ENCODE measurements around the gene ADNP. TPM values are rescaled to one million over a fixed set of nuclear protein-coding genes. Genes with fewer than 3 reads are reported as not detected.

ADNP gene
- total RNA-seq, 1 donor from 2014 or later: 139 TPM

GRCh38 chr20:50868509-50869495 lies 62.4 kb downstream of the ADNP start:
- Mint-ChIP-seq H3K4me3 (ENCODE audit: unreplicated experiment) (no peak overlapping the region), H3K9me3 (ENCODE audit: unreplicated experiment) (peaks cover 18% of the 10 kb centered on the region), H3K4me1 (ENCODE audit: low read depth, unreplicated experiment) (peaks cover 25% of the 10 kb centered on the region), H3K36me3 (ENCODE audit: unreplicated experiment) (no peaks in the 10 kb centered on the region), H3K27me3 (ENCODE audit: unreplicated experiment) (peaks cover 14% of the 10 kb centered on the region), H3K27ac (ENCODE audit: unreplicated experiment) (no peak overlapping the region)
- TF ChIP-seq CTCF (IDR thresholded peaks at IDR 0.05; ENCODE audit: partially characterized antibody, unreplicated experiment): no peak
- no peak for DNase-seq

GRCh38 chr20:50867805-50868204 lies 63.4 kb downstream of the ADNP start:
- DNase-seq: no peak
- H3K27me3 Mint-ChIP-seq (ENCODE audit: unreplicated experiment): peaks cover 8% of the 10 kb centered on the region
- no peak overlapping the region for H3K4me3 Mint-ChIP-seq (ENCODE audit: unreplicated experiment)
- no peak for TF ChIP-seq CTCF (IDR thresholded peaks at IDR 0.05; ENCODE audit: partially characterized antibody, unreplicated experiment)
- no peaks in the 10 kb centered on the region for H3K36me3 Mint-ChIP-seq (ENCODE audit: unreplicated experiment)
- H3K9me3 Mint-ChIP-seq (ENCODE audit: unreplicated experiment): peaks cover 14% of the 10 kb centered on the region
- peaks cover 18% of the 10 kb centered on the region for H3K4me1 Mint-ChIP-seq (ENCODE audit: low read depth, unreplicated experiment)
- no peak overlapping the region for H3K27ac Mint-ChIP-seq (ENCODE audit: unreplicated experiment)

GRCh38 chr20:50866831-50867230 lies 64.4 kb downstream of the ADNP start:
- Mint-ChIP-seq H3K4me3 (ENCODE audit: unreplicated experiment) (no peak overlapping the region), H3K4me1 (ENCODE audit: low read depth, unreplicated experiment) (peaks cover 13% of the 10 kb centered on the region), H3K27ac (ENCODE audit: unreplicated experiment) (no peak overlapping the region), H3K36me3 (ENCODE audit: unreplicated experiment) (no peaks in the 10 kb centered on the region), H3K27me3 (ENCODE audit: unreplicated experiment) (peaks cover 4% of the 10 kb centered on the region), H3K9me3 (ENCODE audit: unreplicated experiment) (peaks cover 11% of the 10 kb centered on the region)
- TF ChIP-seq CTCF (IDR thresholded peaks at IDR 0.05; ENCODE audit: partially characterized antibody, unreplicated experiment): no peak
- no peak for DNase-seq

GRCh38 chr20:50866036-50866685 lies 65.1 kb downstream of the ADNP start:
- Mint-ChIP-seq H3K4me1 (ENCODE audit: low read depth, unreplicated experiment) (peaks cover 7% of the 10 kb centered on the region), H3K9me3 (ENCODE audit: unreplicated experiment) (peaks cover 8% of the 10 kb centered on the region), H3K27me3 (ENCODE audit: unreplicated experiment) (no peaks in the 10 kb centered on the region), H3K27ac (ENCODE audit: unreplicated experiment) (no peak overlapping the region), H3K36me3 (ENCODE audit: unreplicated experiment) (no peaks in the 10 kb centered on the region), H3K4me3 (ENCODE audit: unreplicated experiment) (no peak overlapping the region)
- no peak for TF ChIP-seq CTCF (IDR thresholded peaks at IDR 0.05; ENCODE audit: partially characterized antibody, unreplicated experiment)
- no peak for DNase-seq

- H3K27me3 Mint-ChIP-seq (ENCODE audit: unreplicated experiment): no peaks in the 10 kb centered on the region
- no peak overlapping the region for H3K4me3 Mint-ChIP-seq (ENCODE audit: unreplicated experiment)
- no peak for TF ChIP-seq CTCF (IDR thresholded peaks at IDR 0.05; ENCODE audit: partially characterized antibody, unreplicated experiment)
- H3K9me3 Mint-ChIP-seq (ENCODE audit: unreplicated experiment): peaks cover 8% of the 10 kb centered on the region
- no peaks in the 10 kb centered on the region for H3K36me3 Mint-ChIP-seq (ENCODE audit: unreplicated experiment)
- peaks cover 3% of the 10 kb centered on the region for H3K4me1 Mint-ChIP-seq (ENCODE audit: low read depth, unreplicated experiment)
- H3K27ac Mint-ChIP-seq (ENCODE audit: unreplicated experiment): no peak overlapping the region
- peak; percentile 36 for DNase-seq
Measured at GRCh38 chr20:50865591-50865990, 65.6 kb downstream of the ADNP start.
